Neutrophil (primary cell): ENCODE data around the gene MYH15.

Experiments
- H3K27ac ChIP-seq: fragments of 200-600 bp; sonication (generic); 2 replicates; pipeline ENCODE4 v1.5.1; 2016; ENCODE audit warnings: mild to moderate bottlenecking, moderate library complexity
- H3K27me3 ChIP-seq: fragments of 200-600 bp; sonication (generic); 2 replicates; pipeline ENCODE4 v1.6.0; 2016; ENCODE audit warnings: mild to moderate bottlenecking
- H3K36me3 ChIP-seq: fragments of 200-600 bp; sonication (generic); 2 replicates; pipeline ENCODE4 v1.5.1; 2017
- H3K4me1 ChIP-seq, 2 experiments: fragments of 200-600 bp in 1 of 2; sonication (generic) in 1 of 2; 1 replicate in 1 of 2; 2 replicates in 1 of 2; pipeline versions ENCODE4 v1.5.1 to v1.6.1; 2013 to 2016; ENCODE audit warnings: low read depth in 1 of 2, low read length in 1 of 2, mild to moderate bottlenecking in 1 of 2, moderate library complexity in 1 of 2; ENCODE audit not compliant: control insufficient read depth in 1 of 2, insufficient read depth in 1 of 2
- H3K4me3 ChIP-seq, 2 experiments: fragments of 200-600 bp in 1 of 2; sonication (generic) in 1 of 2; 1 replicate in 1 of 2; 2 replicates in 1 of 2; pipeline ENCODE4 v1.5.1; 2013 to 2016; ENCODE audit warnings: low read depth in 1 of 2, low read length in 1 of 2, mild to moderate bottlenecking in 1 of 2, moderate library complexity in 1 of 2
- H3K9me3 ChIP-seq: fragments of 200-600 bp; sonication (generic); 2 replicates; pipeline ENCODE4 v1.5.1; 2016
- TF ChIP-seq, protein P1 (sequence below): fragments of 200-600 bp; sonication (generic); IDR thresholded peaks from 2 replicates; pipeline ENCODE4 v1.5.1; 2016; ENCODE audit warnings: antibody characterized with exemption

The MYH15 gene

DNA sequence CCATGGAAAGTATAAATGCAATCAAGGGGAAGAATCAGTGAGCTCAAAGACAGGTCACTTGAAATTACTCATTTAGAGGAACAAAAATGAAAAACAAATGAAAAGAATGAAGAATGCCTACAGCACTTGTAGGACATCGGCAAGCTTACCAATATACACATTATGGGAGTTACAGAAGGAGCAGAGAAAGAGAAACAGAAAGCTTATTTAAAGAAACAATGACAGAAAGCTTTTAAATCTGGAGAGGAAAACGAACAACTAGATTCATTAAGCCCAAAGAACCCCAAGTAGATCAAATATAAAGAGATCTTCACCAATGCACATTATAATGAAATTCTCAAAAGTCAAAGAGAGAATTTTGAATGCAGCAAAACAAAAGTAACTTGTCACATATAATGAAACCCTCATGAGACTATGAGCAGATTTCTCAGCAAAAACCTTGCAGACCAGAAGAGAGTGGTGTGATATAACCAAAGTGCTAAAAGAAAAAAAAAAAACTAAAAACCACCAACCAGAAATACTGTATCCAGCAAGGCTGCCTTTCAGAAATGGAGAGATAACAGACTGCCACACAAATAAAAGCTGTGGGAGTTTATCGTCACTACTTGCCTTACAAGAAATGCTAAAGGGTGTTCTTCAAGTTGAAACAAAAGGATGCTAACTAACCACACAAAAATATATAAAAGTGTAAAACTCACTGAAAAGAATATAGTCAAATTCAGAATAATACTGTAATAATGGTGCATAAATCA lies 63.1 kb downstream of the MYH15 start:
- Histone ChIP-seq H3K9me3 (no peaks in the 10 kb centered on the region), H3K27me3 (no peaks in the 10 kb centered on the region), H3K4me1 (no peaks in the 10 kb centered on the region), H3K27ac (no peak overlapping the region), H3K4me3 (no peak overlapping the region), H3K36me3 (no peaks in the 10 kb centered on the region)
- TF ChIP-seq, protein P1, sequence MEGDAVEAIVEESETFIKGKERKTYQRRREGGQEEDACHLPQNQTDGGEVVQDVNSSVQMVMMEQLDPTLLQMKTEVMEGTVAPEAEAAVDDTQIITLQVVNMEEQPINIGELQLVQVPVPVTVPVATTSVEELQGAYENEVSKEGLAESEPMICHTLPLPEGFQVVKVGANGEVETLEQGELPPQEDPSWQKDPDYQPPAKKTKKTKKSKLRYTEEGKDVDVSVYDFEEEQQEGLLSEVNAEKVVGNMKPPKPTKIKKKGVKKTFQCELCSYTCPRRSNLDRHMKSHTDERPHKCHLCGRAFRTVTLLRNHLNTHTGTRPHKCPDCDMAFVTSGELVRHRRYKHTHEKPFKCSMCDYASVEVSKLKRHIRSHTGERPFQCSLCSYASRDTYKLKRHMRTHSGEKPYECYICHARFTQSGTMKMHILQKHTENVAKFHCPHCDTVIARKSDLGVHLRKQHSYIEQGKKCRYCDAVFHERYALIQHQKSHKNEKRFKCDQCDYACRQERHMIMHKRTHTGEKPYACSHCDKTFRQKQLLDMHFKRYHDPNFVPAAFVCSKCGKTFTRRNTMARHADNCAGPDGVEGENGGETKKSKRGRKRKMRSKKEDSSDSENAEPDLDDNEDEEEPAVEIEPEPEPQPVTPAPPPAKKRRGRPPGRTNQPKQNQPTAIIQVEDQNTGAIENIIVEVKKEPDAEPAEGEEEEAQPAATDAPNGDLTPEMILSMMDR = no peak

DNA sequence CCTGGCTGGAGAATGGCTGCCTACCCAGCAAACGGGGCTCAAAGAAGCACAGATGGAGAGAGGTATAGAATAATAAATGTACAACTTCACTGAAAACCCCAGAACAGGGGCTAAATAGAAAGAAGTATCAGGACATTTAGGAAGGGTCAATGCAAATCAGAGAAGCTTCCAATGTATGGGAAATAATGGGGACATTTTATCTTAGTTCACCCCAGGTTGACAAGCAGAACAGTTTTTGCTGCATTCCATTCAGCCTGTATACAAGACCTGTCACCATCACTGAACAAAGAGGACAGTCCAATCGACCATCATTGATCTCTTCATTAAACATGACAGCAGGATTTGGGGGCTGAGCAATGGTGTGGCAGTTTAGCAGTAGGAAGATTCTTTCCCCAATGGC lies 68.1 kb downstream of the MYH15 start:
- H3K36me3 ChIP-seq = no peaks in the 10 kb centered on the region
- H3K4me1 ChIP-seq = no peaks in the 10 kb centered on the region
- TF ChIP-seq, protein P1 = no peak
- no peaks in the 10 kb centered on the region for H3K27me3 ChIP-seq
- H3K27ac ChIP-seq = no peak overlapping the region
- no peak overlapping the region for H3K4me3 ChIP-seq
- no peaks in the 10 kb centered on the region for H3K9me3 ChIP-seq

DNA sequence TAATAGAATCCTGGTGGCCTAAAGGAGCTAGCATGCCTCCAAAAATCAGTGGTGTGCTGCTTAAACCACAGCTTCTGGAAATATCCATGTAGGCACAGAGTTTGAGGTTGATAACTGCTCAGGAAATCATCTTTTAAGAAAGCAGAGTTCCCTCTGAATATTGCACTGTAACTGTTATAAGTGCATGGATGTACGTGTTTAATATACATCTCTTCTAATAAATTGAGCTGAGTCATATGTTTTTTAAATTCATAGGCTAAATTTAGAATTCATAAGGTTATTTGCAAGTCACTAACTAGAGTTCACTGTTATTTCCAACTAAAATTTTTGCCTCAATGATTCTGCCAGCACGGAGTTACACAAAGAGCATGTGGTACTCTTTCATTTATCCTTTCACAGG lies 68.9 kb downstream of the MYH15 start:
- H3K4me1 ChIP-seq = no peaks in the 10 kb centered on the region
- no peaks in the 10 kb centered on the region for H3K9me3 ChIP-seq
- no peaks in the 10 kb centered on the region for H3K36me3 ChIP-seq
- no peak overlapping the region for H3K27ac ChIP-seq
- no peak overlapping the region for H3K4me3 ChIP-seq
- no peaks in the 10 kb centered on the region for H3K27me3 ChIP-seq
- TF ChIP-seq, protein P1 = no peak

DNA sequence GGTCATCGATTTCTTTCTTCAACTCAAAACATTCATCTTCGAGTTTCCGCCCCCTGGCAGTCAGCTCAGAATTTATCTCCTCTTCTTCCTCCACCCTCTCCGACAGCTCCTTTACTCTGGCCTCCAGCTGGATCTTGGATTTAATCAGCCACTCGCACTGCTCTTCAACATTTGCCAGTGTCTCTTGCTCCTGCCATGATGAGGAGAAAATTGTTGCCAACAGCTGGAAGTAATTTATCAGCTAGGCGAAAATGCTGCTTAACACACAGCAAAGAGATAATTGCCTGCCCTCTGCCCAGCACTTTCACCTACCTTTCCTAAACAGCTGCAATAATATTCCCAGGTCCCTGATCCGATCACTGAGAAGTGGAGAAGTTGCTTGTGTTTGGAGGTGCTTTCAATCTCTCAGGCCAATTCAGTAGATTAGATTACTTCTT lies 69.3 kb downstream of the MYH15 start:
- Histone ChIP-seq H3K36me3 (no peaks in the 10 kb centered on the region), H3K9me3 (no peaks in the 10 kb centered on the region), H3K4me1 (no peaks in the 10 kb centered on the region), H3K27me3 (no peaks in the 10 kb centered on the region), H3K4me3 (no peak overlapping the region), H3K27ac (no peak overlapping the region)
- TF ChIP-seq, protein P1 = no peak

DNA sequence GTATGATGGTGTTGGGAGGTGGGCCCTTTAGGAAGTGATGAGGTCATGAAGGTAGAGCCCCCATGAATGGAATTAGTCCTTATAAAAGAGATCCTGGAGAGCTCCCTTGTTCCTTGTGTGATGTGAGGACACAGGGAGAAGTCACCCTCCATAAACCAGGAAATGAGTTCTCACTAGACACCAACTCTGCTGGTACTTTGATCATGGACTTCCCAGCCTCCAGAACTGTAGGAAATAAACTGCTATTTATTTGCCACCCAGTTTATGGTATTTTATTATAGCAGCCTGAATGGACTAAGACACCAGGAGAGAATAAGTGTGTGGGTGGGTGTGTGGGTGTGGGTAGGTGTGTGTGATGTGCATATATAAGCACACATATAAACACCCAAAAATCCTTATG lies 71.9 kb downstream of the MYH15 start:
- Histone ChIP-seq H3K9me3 (no peaks in the 10 kb centered on the region), H3K4me1 (no peaks in the 10 kb centered on the region), H3K4me3 (no peak overlapping the region), H3K27ac (no peak overlapping the region), H3K27me3 (no peaks in the 10 kb centered on the region), H3K36me3 (no peaks in the 10 kb centered on the region)
- TF ChIP-seq, protein P1 = no peak
